ENCODE data around the gene LRFN5. TPM values are rescaled to one million over a fixed set of nuclear protein-coding genes. Genes with fewer than 3 reads are reported as not detected.

The LRFN5 gene
- total and polyA plus RNA-seq, 8 donors = 2.1 to 7.4 (median 6.1) TPM

DNA sequence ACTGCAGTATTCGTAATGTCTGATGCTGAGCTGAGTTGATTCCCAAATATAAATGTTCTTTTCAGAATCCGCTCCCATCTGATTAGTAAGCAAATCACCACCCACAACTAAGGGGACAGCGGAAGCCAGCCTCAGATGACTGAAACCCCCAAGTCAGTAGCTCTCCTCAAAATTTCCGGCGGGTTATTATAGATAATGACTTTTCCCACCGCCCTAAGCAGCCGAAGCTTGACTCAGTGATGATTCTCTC, 469 bp upstream of the LRFN5 start:
- no peaks in the 10 kb centered on the region for H3K36me3 ChIP-seq
- ATAC-seq (no peak), DNase-seq (no peak)
- peak overlapping the region; percentile 36 to 41 for H3K4me3 ChIP-seq
- H3K4me1 ChIP-seq = peaks cover 0 to 17% of the 10 kb centered on the region in 2 donors
- no peaks in the 10 kb centered on the region for H3K9me3 ChIP-seq
- H3K27me3 ChIP-seq = peaks cover 57 to 94% of the 10 kb centered on the region in 2 donors
- TF ChIP-seq, protein P1, sequence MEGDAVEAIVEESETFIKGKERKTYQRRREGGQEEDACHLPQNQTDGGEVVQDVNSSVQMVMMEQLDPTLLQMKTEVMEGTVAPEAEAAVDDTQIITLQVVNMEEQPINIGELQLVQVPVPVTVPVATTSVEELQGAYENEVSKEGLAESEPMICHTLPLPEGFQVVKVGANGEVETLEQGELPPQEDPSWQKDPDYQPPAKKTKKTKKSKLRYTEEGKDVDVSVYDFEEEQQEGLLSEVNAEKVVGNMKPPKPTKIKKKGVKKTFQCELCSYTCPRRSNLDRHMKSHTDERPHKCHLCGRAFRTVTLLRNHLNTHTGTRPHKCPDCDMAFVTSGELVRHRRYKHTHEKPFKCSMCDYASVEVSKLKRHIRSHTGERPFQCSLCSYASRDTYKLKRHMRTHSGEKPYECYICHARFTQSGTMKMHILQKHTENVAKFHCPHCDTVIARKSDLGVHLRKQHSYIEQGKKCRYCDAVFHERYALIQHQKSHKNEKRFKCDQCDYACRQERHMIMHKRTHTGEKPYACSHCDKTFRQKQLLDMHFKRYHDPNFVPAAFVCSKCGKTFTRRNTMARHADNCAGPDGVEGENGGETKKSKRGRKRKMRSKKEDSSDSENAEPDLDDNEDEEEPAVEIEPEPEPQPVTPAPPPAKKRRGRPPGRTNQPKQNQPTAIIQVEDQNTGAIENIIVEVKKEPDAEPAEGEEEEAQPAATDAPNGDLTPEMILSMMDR (IDR thresholded peaks at IDR 0.05) = no peak
- peak overlapping the region; percentile 58 to 75 for H3K27ac ChIP-seq
- intact Hi-C loops (cut with DNase I) = no loop called here

DNA sequence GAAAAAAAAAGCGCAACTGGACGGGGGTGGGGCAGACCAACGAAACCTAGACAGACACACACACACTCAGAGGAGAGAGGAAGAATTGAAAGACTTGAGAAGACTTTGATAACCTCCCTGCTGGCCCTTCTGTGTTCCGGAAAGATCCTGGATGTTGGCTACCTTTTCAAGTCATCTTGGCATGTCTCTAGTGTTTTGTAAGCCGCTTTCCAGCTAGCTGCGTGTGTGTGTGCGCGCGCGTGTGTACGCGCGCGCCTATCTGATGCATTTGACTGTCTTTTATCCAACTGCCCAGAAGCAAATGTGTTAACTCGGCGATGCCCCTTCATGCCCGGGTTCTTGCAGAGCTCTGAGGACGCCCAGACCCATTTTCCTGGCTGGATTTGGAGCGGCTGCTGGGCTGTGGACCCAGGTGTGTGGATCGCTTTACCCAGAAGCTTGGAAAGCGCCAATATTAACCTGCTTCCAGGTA, 664 bp downstream of the LRFN5 start:
- Histone ChIP-seq H3K36me3 (no peaks in the 10 kb centered on the region), H3K4me3 (peak overlapping the region; percentile 36 to 41), H3K4me1 (peaks cover 0 to 17% of the 10 kb centered on the region in 2 donors), H3K27ac (no peak overlapping the region), H3K27me3 (peaks cover 57 to 100% of the 10 kb centered on the region in 2 donors), H3K9me3 (no peaks in the 10 kb centered on the region)
- TF ChIP-seq, protein P1 (IDR thresholded peaks at IDR 0.05) = no peak
- DNase-seq (peak in 1 of 4 donors; percentile 18), ATAC-seq (no peak)
- intact Hi-C loops (cut with DNase I) = no loop called here

DNA sequence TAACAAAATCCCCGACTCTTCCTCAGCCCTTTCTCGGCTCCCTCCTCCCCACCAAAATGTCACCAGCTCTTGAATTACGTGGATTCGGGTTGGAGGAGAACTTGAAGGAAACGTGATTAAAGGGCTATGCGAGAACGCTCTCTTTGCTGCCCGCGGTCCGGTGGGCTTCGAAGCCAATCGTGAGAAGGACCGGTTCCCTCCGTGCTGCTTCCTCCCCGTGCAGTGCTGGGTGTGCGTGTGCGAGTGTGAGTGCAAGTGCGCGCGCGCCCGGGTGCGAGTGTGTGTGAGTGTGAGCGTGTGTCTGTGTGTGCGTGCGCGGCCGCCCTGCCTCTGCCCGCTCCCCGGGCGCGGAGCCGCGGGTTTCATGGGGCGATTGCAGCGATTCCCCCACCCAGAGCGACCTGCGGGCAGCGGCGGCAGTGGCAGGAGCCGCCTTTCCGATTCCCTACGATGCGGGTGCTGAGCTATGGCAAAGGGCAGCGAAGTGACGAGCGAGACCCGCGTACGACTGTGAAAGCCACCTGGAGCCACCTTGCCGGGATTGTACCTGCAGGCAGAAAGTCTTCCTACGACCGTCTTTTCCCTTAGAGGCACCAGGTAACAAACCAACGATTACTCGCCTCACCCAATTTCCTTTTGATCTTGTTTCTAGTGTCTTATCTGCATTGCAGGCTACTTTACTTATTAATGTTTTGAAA, 1.4 kb downstream of the LRFN5 start:
- intact Hi-C loops (cut with DNase I) = no loop called here
- Histone ChIP-seq H3K4me1 (peaks cover 0 to 17% of the 10 kb centered on the region in 2 donors), H3K27ac (no peak overlapping the region), H3K9me3 (no peaks in the 10 kb centered on the region), H3K36me3 (no peaks in the 10 kb centered on the region), H3K27me3 (peaks cover 57 to 94% of the 10 kb centered on the region in 2 donors), H3K4me3 (peak overlapping the region; percentile 36 to 41)
- ATAC-seq (no peak), DNase-seq (peak in 1 of 4 donors; percentile 74)
- TF ChIP-seq, protein P1 (IDR thresholded peaks at IDR 0.05) = no peak

DNA sequence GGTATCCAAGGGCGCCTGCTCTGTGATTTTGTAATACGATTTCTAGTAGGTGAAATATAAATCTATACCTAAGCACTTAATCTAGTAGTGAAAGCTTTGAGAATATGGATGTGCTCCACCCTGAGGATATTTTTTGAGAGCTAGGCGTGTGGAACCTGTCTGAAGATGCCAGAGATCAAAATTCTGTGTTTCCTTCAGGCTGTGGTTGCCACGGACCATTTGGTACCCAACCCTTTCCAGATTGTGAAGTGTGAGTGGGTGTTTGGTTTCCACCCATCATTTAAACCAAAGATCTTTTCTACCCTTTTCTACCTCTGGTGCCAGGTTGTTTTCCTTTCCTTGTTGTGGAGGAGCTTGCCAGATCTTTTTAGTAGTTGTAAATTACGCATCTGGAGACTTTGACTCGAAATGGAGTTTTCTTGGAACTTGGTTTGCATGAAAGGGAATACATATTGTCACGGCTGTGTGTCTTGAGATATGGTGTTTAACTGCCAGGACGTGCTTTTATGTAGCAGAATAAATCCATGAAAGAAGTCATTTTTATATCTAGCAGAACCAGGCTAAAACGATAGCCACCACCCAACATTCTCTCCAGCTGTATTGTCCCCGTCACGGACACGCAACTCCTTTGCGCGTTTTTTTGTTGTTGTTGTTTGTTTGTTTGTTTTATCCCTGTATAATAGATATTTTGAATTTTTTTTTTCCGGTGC, 2.2 kb downstream of the LRFN5 start:
- peaks cover 52 to 87% of the 10 kb centered on the region in 2 donors for H3K27me3 ChIP-seq

More for the DNA sequence above, 2.2 kb downstream of the LRFN5 start:
- intact Hi-C loops (cut with DNase I) = no loop called here
- Histone ChIP-seq H3K4me3 (peak overlapping the region; percentile 36 to 41), H3K9me3 (no peaks in the 10 kb centered on the region), H3K27ac (no peak overlapping the region), H3K4me1 (peaks cover 0 to 17% of the 10 kb centered on the region in 2 donors), H3K36me3 (no peaks in the 10 kb centered on the region)
- DNase-seq (peak in 1 of 4 donors; percentile 9), ATAC-seq (no peak)
- TF ChIP-seq, protein P1 (IDR thresholded peaks at IDR 0.05) = no peak
